AML-193 (cell line): Measurements from ENCODE around the gene ADGRL4.
"Not testable (repeated sequence)": the region's sequence is repeated elsewhere in the genome, so short reads cannot be mapped to it uniquely, and the experiment has no call there.

Experiments
- DNase-seq, 2 experiments: peaks; one replicate each; lab custom pipeline; 2025; lab: John Stamatoyannopoulos, UW

ADGRL4 gene

DNA sequence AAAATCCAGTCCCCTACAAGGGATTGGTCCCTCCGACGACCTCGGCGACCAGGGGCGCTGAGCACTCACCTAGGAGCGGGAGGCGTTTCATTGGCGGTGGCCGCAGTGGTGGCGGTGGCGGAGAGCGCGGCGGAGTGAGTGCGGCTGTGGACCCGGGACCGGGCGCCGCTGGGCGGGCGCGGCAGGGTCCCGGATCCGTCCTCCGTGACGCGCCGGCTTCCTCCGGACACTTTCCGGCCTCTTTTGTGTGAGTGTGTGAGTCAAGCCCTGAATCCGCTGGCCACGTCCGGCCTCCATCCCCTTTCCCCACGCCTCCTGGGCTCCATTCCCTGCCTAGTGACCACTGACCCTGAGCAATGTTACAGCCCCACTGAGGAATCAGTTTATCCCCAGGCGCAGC lies at the start of gene ADGRL4:
ADGRL4 (minus strand) TSS at position 167 of the 400 bp plus-strand sequence; CDS start at position 91, 76 bp downstream.
- no peak for DNase-seq

DNA sequence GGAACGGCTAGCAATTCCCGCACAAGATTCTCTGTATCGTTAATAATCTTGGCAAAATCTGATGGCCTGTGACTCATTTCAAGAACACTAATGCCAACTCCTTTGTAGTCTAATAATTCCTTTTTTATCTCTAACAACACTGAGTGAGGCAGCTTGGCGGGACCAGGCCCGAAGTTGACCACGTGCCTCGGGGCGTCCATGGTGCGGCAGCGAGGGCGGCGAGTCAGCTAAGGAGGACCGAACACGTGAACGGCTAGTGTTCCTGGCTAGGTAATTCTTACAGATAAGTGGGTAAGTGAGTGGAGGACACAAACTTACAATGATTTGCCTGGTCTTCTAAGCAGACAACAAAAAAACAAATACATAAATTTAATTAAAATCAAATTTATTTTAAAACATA lies 49.3 kb upstream of the ADGRL4 start:
- DNase-seq = no peak

GRCh38 chr1:79052829-79053449 lies 46.4 kb upstream of the ADGRL4 start:
- no peak for DNase-seq

GRCh38 chr1:79044974-79045650 lies 38.6 kb upstream of the ADGRL4 start:
- no peak for DNase-seq

DNA sequence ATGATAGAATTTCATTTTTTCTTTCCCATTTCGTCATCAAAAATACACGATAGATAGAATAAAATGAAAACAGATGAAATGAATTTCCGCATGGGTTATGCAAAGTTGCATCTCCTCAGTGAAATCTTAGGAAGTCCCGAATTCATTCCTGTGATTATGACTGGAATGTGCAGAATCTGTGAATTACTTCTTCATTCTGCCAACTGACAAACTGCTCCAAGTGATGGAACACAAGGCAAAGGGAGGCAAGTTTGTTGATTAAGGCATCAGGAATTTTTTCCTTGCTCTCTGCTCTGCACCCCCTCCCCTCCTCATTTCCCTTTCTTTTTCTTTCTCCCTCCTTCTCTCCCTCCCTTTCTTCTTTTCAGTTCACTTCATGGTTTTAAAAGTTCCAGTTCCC lies 37.0 kb upstream of the ADGRL4 start:
- DNase-seq = no peak

GRCh38 chr1:79042539-79042938 lies 36.0 kb upstream of the ADGRL4 start:
- DNase-seq = no peak

- DNase-seq = no peak
Observed at GRCh38 chr1:79042117-79042516, 35.6 kb upstream of the ADGRL4 start.

DNA sequence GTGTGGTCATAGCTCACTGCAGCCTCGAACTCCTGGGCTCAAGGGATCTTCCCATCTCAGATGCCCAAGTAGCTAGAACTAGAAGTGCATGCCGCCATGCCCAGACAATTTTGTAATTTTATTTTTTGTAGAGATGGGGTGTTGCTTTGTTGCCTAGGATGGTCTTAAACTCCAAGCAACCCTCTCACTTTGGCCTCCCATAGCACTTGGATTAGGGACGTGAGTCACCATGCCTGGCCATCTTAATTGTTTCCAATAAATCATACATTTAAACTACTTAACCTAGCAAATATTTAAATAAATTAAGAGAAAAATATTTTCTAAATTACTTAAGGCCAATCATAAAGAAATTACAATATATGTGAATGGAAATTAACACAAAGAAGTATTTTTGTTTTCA lies 35.1 kb upstream of the ADGRL4 start:
- DNase-seq = no peak

- DNase-seq = no peak
Observed at GRCh38 chr1:79040424-79041082, 34.0 kb upstream of the ADGRL4 start.

DNA sequence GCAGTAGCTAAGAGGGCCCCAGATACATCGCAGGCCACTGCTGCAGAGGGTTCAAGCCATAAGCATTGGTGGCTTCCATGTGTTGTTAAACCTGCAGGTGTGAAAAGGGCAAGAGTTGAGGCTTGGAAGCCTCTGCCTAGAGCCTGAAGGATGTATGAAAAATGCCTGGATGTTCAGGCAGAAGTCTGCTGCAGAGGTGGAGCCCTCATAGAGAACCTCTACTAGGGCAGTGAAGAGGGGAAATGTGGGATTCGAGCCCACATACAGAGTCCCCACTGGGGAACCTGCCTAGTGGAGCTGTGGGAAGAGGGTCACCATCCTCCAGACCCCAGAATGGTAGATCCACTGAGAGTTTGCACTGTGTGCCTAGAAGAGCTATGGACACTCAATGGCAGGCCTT lies 30.6 kb upstream of the ADGRL4 start:
- DNase-seq = no peak

DNA sequence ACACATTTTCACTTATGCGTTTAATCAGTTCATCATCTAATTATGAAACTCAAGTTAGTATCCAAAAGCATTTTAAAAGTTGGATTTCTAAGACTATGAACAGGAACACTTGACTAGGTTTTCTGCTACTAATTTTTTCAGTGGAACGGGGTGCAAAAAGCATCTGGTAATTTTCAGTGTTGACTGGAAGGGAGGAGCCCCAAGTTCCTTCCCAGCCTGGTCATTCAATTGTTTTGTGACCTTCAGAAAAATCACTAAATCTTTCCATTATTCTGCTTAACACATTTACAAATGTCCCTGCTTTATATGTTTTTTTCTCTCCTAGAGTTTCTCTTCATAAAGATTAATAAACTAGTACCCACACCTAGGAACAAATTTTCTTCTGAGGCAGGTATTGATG lies 6.0 kb upstream of the ADGRL4 start:
- no peak for DNase-seq

DNA sequence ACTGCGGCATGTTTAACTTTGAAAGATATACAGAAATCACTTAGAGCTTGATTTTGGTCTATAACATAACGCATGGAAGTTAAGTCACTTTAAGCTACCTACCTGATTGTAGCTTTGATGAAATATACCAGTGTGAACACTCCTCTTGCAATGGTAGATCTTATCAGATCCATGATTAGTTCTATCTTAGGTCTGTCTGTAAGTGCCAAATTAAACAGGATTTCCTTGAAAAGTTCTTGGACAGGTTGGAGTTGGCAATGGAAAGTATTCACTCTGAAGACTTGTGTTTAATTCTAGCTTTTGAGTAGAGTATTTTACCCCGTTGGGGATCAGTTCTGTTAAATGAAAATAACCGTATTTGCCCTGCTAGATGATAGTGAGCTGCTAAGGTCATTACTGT lies 4.1 kb upstream of the ADGRL4 start:
- DNase-seq = no peak

- DNase-seq = no peak
Observed at GRCh38 chr1:79005945-79006344, 585 bp downstream of the ADGRL4 start.

DNA sequence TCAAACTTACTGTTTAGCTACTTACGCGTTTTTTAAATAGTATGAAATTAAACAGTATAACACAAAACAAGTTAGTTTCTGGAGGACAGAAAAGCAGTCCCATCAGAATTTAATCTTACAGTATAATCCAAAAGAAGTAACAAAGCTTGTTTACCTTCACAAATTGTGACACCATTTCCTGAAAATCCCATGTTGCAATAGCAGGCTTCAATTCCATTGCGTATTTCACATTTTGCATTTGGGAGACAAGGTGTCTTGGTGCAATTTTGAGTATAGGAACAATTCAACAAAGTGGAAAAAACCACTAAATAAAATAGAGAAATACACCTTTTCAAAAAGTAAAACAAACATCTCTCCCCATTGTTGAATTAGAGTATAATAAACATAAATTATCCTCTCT lies 1.6 kb downstream of the ADGRL4 start:
- DNase-seq = no peak

- no peak for DNase-seq
Observed at GRCh38 chr1:78996791-78997190, 9.7 kb downstream of the ADGRL4 start.

DNA sequence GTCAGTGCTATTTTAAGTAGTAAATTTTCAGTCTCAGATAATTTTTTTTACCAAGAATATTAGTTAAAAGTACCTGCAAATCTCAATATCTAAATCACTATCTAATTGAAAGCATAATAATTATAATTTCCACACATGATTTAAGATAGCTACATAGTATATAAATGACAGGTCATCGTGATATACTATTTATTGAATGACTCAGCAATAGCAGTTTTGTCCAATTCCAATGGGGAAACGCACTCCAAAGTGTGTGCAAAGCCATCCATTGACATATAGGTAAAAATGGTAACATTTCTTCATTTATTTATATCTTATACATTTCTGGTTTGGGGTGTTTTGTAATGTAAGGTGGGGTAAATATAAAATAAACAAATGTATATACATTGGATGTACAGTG lies 19.5 kb downstream of the ADGRL4 start:
- no peak for DNase-seq

DNA sequence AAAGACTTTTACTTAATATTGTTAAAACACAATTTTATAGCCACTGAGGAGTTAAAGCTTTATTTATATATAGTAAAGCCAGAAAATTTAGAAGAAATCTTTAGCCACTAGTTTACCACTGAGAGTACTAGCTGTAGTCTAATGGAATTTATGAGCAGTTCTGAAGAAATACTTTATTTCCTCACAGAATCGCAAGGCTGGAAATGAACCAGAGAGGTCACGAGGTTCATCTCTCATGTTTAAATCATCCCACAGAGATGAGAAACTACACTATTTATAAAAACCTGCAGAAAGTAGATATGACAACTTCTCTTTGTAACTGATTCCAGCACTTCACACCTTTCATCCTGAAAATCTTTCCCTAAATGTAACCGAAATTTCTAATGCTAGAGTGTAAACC lies 26.0 kb downstream of the ADGRL4 start:
- DNase-seq = no peak

GRCh38 chr1:78972723-78973122 lies 33.8 kb downstream of the ADGRL4 start:
- DNase-seq = no peak

DNA sequence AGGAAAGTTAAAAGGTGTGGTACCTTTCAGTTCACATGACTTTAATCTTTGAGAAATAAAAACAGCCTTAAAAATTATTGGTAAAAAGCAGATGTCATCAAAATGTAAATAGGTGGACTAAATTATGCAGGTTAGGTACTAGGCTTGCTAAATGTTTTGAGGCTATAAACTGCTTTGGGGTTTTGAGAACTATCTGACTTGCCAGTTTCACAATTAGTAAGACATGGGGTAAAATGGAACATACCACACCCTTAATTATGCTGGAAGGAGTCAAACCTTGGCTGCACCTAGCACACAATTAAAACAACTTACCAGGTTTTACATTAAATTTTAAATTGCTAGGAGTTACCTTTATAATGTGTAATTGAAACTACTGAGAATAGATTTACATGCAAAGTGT lies 39.4 kb downstream of the ADGRL4 start:
- DNase-seq = not testable (repeated sequence)

DNA sequence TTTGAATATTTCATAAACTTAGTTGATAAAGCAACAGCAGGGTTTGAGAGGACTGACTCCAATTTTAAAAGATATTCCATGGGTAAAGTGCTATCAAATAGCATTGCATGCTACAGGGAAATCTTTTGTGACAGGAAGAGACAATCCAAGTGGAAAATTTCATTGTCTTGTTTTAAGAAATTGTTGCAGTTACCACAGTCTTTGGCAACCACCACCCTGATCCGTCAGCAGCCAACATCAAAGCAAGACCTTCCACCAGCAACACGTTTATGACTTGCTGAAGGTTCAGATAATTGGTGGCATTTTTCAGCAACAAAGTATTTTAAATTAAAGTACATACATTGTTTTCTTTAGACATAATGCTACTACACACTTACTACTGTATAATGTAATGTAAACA lies 47.8 kb downstream of the ADGRL4 start:
- DNase-seq = no peak

DNA sequence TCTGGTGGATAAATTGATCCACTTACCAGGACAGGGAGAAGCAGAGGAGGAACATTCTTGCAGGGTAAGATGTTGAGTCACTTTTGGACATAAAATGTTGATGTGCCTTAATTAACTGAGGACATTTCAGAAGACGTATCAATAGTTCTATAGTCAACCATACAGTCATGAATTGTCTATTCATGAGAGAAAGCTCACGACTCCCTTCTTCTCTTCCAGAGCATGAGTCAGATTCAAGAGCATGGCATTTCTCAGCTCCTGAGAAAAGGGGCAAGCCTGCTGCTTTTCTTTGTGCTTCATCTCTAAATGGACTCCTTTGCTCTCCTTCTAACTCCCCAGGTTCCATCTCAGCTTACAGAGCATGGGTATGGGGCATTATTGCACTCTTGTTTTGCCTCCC lies 55.7 kb downstream of the ADGRL4 start:
- no peak for DNase-seq

- DNase-seq = no peak
Observed at GRCh38 chr1:78949227-78949626, 57.3 kb downstream of the ADGRL4 start.

- DNase-seq = no peak
Observed at GRCh38 chr1:78919150-78919549, 87.4 kb downstream of the ADGRL4 start.

DNA sequence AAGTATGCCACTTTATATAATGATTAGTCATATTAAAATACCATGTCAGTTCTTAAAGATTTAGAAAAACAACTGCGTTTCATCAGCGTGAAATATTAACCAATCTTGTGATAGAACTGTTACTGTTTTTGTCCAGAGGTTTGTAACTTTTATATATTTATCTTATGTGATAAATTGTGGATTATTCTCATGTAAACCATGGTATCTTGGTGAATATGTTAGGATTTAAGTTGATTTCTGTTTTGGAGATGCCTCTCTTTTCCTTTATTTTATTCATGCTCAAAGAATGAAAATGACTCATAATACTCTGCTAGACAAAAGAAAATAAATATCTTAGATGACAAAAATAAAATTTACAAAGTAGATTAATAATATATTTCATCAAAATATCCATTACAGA lies 88.4 kb downstream of the ADGRL4 start:
- DNase-seq = no peak
